ENCODE results near the gene CACNA1E.

GRCh38 chr1:181732218-181732990, 249.1 kb downstream of the CACNA1E start:
- TF ChIP-seq CTCF (conservative IDR thresholded peaks at IDR 0.05) (no peak), ZFX (IDR thresholded peaks at IDR 0.05) (no peak)
